HG02938 (cell line): Measurements from ENCODE around the gene MSTN.
"Not testable (repeated sequence)": the region's sequence is repeated elsewhere in the genome, so short reads cannot be mapped to it uniquely, and the experiment has no call there.

ENCODE experiments used
- ATAC-seq: cut with Tn5 transposase; IDR thresholded peaks from one replicate; pipeline ENCODE4 v1.9.1; 2021; ENCODE audit warnings: mild to moderate bottlenecking, moderate library complexity; ENCODE audit not compliant: unreplicated experiment

The MSTN gene

GRCh38 chr2:190065839-190066238 lies 3.3 kb upstream of the MSTN start:
- no peak for ATAC-seq

GRCh38 chr2:190063624-190064023 lies 1.1 kb upstream of the MSTN start:
- ATAC-seq, result no peak

GRCh38 chr2:190062053-190062452 lies 476 bp downstream of the MSTN start:
- no peak for ATAC-seq

- ATAC-seq, result no peak
Measured at GRCh38 chr2:190060626-190061025, 1.9 kb downstream of the MSTN start.

GRCh38 chr2:190060019-190060418 lies 2.5 kb downstream of the MSTN start:
- ATAC-seq, result no peak

GRCh38 chr2:190053426-190053825 lies 9.1 kb downstream of the MSTN start:
- ATAC-seq, result no peak

GRCh38 chr2:190052307-190052706 lies 10.2 kb downstream of the MSTN start:
- no peak for ATAC-seq

- ATAC-seq, result no peak
Measured at GRCh38 chr2:190051223-190051622, 11.3 kb downstream of the MSTN start.

- ATAC-seq, result no peak
Measured at GRCh38 chr2:190050001-190050400, 12.5 kb downstream of the MSTN start.

- ATAC-seq, result no peak
Measured at GRCh38 chr2:190044866-190045265, 17.7 kb downstream of the MSTN start.

- no peak for ATAC-seq
Measured at GRCh38 chr2:190043441-190043840, 19.1 kb downstream of the MSTN start.

- no peak for ATAC-seq
Measured at GRCh38 chr2:190036071-190036470, 26.5 kb downstream of the MSTN start.

- not testable (repeated sequence) for ATAC-seq
Measured at GRCh38 chr2:190034417-190034816, 28.1 kb downstream of the MSTN start.

- peak; percentile 56 for ATAC-seq
Measured at GRCh38 chr2:190031969-190032618, 30.4 kb downstream of the MSTN start.

GRCh38 chr2:190023860-190024259 lies 38.7 kb downstream of the MSTN start:
- no peak for ATAC-seq

GRCh38 chr2:190020720-190021119 lies 41.8 kb downstream of the MSTN start:
- no peak for ATAC-seq

- ATAC-seq, result no peak
Measured at GRCh38 chr2:190017837-190018236, 44.7 kb downstream of the MSTN start.

GRCh38 chr2:190015969-190016368 lies 46.6 kb downstream of the MSTN start:
- ATAC-seq, result not testable (repeated sequence)
